IPS-NIHi7 (cell line): ENCODE data around the gene MPDZ.

ENCODE experiments used
- DNase-seq: peaks from one replicate; pipeline ENCODE4 v3.0.0; 2012; ENCODE audit warnings: mixed read lengths; ENCODE audit errors: extremely low spot score

Gene MPDZ

DNA sequence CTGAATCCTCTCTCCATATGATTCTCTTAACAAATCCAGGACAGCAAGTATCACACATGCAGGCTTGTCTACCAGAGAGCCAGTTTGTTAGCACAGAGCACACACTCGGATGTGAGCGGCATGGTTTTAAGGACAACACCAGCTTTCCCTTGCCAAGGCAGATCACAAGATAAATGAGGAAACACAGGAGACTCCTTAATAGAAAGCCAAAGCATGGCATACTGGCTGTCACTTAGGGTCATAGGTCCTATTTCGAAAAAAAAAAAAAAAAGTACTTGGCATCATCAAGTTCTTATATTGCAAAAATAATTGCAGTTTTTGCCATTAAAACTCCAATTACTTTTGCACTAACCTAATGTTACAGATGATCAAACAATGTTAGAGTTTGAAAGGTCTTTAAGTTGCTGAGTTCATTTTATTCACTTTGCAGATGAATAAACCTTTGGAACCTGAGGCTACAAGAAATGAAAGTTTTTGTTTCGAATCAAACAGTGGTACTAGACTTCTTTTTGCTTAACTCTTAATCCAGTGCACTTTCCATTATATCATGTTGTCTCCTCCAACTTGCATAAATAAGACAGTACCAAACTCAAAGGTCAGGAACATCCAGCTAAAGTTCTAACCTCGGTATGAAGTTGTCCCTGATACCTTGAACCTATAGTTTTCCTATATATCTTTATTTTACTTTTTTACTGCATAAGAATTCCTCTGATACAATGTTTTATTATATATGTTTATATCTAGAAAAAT, 138.5 kb downstream of the MPDZ start:
- no peak for DNase-seq

DNA sequence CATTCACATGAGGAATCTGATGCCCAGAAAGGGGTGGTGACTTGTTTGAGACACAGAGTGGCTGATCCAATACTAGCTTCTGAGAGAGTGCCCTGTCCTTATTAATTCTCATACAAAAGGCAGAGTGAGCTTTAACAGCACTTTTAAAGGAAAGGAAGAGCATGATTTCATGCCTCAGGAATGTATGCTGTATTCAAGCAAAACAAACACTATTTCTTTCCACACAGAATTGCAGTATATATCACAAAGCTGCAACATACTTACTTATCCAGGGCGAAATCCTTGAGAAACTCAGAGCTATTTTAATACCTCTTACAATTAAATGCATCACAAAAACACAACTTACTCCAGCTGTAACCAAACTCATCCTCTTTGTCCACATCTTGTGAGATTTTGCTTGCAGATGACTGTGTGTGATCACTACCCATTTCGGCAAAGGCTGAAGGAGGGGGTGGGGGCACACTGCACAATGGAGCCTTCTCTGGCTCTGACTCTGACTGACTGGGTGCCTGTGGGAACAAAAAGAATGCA, 139.8 kb downstream of the MPDZ start:
- peak; percentile 15 for DNase-seq

DNA sequence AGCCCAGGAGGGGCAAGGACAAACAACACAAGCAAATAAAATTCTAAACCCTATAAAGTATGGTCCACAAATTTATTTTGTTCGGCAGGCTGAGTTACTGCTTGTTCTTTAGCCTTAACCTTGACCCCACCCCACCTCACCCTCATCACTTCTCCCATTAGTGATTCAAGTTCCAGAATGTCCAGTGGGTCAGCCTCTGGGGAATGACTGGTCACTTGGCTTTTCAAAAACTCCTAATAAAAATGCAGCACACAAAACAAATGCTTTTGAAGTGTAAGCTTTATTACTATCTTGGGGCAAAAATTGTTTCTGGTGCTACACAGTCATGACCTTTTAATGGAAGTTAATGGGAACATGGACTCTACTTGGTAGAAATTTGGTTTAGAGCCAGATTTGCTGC, 142.1 kb downstream of the MPDZ start:
- DNase-seq, result no peak

GRCh38 chr9:13131991-13132390, 147.5 kb downstream of the MPDZ start:
- no peak for DNase-seq

- no peak for DNase-seq
Measured at GRCh38 chr9:13131416-13131815, 148.1 kb downstream of the MPDZ start.

DNA sequence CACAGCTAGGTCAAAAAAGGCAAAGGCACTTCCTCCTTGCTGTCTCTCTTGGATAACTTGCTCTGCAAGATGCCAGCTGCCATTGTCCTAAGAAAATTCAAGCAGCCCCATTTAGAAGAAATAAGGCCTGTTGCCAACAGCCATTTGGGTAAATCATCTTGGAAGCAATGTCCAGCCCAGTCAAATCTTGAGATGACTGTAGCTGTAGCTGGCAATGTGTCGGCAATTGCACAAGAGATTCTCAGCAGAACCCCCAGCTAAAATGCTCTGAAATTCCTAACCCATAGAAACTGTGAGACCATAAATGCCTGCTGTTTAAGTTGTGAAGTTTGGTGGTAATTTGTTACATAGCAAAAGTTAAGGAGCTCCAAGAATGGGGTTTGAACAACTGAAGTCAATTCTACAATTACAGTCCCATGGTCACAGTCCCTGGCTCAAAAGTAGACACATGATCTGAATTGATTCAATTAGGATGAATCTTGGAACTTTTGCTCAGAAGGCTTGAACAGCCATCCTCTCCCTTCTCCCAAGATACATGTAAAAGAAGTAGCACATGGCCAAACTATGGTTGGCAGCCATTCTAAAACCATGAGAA, 151.1 kb downstream of the MPDZ start:
- no peak for DNase-seq

DNA sequence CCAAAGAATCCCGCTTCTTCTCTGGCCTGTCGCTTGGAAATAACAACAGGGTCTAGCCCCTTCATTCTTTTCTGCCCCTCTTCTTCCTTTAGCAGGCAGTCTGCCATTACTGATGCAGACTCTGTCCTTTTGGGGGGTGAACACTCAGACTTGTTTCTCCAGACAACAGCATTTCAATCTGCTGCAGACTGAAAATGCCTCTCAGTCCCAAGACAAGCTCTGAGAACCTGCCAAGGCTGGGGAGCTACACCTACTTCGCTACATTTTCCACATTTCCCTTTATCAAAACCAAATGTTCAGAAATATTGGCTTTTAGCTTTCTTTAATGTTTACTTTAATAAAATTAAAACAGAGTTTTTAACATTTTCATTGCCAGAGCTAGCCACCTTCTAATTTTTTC, 152.4 kb downstream of the MPDZ start:
- no peak for DNase-seq

DNA sequence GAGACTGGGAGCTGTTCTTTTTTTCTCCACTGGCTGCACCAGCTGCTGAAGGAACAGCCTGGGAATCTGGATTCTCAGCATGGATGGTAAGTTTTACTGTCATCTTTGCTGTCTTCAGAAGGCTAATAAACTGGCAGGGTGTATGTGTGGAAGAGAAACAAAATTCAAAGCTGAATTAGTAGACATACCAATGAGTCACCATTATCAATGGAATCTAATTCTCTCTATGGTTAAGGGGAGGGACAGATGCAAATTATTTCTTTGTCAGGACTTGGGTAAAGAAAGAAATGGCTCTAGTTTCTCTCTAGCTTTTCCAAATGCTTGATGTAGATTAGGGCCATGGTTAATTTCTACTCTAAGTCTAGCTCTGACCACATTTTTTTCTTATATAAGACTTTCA, 154.2 kb downstream of the MPDZ start:
- no peak for DNase-seq

- no peak for DNase-seq
Measured at GRCh38 chr9:13122756-13123369, 156.6 kb downstream of the MPDZ start.

DNA sequence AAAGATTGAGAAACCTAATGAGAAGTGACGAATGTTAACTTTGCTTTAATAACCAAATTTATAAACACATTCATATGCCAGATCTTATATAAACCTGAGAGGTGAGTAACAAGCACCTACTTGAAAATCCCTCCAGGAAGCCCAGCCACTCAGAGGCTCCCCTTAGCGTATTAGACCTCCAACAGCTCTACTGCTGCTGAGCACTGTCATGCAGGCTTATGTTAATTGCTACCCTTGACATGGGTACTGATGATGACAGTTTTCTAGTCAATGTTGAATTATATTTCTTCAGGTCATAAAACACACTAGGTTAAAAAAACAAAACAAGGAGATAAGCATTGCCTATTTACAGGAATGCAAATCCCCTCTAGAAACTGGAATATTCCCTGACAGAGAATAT, 161.2 kb downstream of the MPDZ start:
- peak; percentile 18 for DNase-seq

- DNase-seq, result no peak
Measured at GRCh38 chr9:13116292-13116691, 163.2 kb downstream of the MPDZ start.

- DNase-seq, result no peak
Measured at GRCh38 chr9:13113751-13114150, 165.7 kb downstream of the MPDZ start.

DNA sequence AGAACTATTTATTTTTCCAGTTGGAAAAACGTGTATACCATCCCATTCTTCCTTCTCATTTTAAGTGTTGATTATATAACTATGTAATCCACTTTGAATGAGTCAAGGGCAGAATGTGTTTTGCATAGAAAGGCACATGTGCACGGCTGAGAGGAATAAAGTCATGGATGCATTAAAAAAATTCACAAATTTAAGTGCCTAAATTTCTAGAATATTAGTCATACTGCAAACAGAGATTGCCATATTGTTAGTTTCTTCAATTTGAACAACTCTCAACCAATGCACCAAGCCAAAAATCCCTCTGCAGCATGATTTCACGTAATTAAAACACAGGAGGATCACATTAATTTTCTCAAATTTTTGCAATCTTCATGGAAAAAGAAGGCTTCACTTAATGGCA, 166.3 kb downstream of the MPDZ start:
- DNase-seq, result no peak

GRCh38 chr9:13111778-13112177, 167.7 kb downstream of the MPDZ start:
- no peak for DNase-seq

GRCh38 chr9:13110766-13111417, 168.6 kb downstream of the MPDZ start:
- no peak for DNase-seq

DNA sequence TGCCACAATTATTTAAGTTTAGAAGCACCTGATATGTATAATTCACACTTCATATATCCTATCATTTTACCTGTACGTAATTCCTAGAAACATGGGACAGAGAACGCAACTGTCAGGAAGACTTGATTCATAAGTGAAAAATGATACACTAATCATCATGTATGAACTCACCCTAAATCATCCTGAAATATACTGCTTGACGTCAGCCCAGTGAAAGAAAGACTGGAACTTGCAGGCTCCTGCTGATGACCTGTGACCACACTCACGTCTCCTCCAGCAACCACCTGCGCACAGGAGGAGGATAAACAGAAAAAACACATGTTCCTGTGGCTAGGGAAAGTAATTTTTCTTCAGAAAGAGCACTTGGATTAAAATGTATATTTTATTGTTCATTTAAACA, 169.7 kb downstream of the MPDZ start:
- no peak for DNase-seq

GRCh38 chr9:13107008-13107407, 172.5 kb downstream of the MPDZ start:
- no peak for DNase-seq

- no peak for DNase-seq
Measured at GRCh38 chr9:13100914-13101572, 178.4 kb downstream of the MPDZ start.

DNA sequence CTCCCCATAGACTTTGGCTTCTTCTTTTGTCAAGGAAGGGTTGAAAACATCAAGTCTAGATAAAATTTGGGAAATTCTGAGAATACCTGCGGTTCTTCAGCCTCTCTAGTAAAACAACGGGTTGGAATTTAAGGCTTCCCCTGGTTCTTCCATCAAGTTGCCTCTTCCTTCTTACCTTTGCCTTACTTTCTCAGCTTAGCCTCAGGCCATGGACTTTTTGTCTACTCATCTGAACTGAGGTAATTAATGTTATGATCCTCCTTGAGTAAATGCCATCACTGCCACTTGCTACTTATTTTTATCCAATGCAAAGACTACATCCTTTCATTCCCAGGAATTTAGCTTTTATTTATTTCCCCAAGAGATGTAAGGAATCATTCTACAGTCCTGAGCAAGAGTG, 184.4 kb downstream of the MPDZ start:
- DNase-seq, result no peak

GRCh38 chr9:13090628-13091027, 188.9 kb downstream of the MPDZ start:
- no peak for DNase-seq

GRCh38 chr9:13089666-13090065, 189.8 kb downstream of the MPDZ start:
- DNase-seq, result no peak
